NCI-H1417 treated with DMSO at 0.1 percent for 48 hours (cell line): ENCODE measurements around the gene TBX21.

Source experiments
- DNase-seq: peaks from one replicate; lab custom pipeline; 2025; lab: John Stamatoyannopoulos, UW

TBX21 gene

GRCh38 chr17:47774331-47774730, 41.3 kb downstream of the TBX21 start:
- DNase-seq: no peak

- no peak for DNase-seq
These were observed 42.0 kb downstream of the TBX21 start for GRCh38 chr17:47774987-47775580.

- no peak for DNase-seq
These were observed 43.5 kb downstream of the TBX21 start for GRCh38 chr17:47776330-47777197.

GRCh38 chr17:47778184-47778635, 45.2 kb downstream of the TBX21 start:
- DNase-seq: no peak

- no peak for DNase-seq
These were observed 48.4 kb downstream of the TBX21 start for GRCh38 chr17:47781397-47781796.

- DNase-seq: no peak
These were observed 52.6 kb downstream of the TBX21 start for GRCh38 chr17:47785538-47786123.

GRCh38 chr17:47789611-47790561, 56.9 kb downstream of the TBX21 start:
- no peak for DNase-seq

- no peak for DNase-seq
These were observed 58.0 kb downstream of the TBX21 start for GRCh38 chr17:47791025-47791424.

GRCh38 chr17:47792457-47792856, 59.4 kb downstream of the TBX21 start:
- DNase-seq: no peak

- no peak for DNase-seq
These were observed 59.9 kb downstream of the TBX21 start for GRCh38 chr17:47792979-47793378.
